Thyroid gland (tissue), 4 donors: Measurements from ENCODE around the gene APOL6.

Experiments used
- POLR2A ChIP-seq, 2 donors: fragments of 450-650 bp; IDR thresholded peaks; one replicate each; pipeline ENCODE4 v1.6.1; 2017; ENCODE audit warnings: antibody characterized with exemption in 2 of 2, mild to moderate bottlenecking in 2 of 2, moderate library complexity in 1 of 2
- TF ChIP-seq, protein P1 (sequence below), 6 experiments: fragments of 200-600 bp in 3 of 6; fragments of 450-650 bp in 3 of 6; sonication (generic) in 3 of 6; IDR thresholded peaks; one replicate each; pipeline ENCODE4 v1.5.1; 2016 to 2019; ENCODE audit warnings: antibody characterized with exemption in 6 of 6, mild to moderate bottlenecking in 2 of 6, inconsistent platforms in 1 of 6, moderate library complexity in 1 of 6

DNA sequence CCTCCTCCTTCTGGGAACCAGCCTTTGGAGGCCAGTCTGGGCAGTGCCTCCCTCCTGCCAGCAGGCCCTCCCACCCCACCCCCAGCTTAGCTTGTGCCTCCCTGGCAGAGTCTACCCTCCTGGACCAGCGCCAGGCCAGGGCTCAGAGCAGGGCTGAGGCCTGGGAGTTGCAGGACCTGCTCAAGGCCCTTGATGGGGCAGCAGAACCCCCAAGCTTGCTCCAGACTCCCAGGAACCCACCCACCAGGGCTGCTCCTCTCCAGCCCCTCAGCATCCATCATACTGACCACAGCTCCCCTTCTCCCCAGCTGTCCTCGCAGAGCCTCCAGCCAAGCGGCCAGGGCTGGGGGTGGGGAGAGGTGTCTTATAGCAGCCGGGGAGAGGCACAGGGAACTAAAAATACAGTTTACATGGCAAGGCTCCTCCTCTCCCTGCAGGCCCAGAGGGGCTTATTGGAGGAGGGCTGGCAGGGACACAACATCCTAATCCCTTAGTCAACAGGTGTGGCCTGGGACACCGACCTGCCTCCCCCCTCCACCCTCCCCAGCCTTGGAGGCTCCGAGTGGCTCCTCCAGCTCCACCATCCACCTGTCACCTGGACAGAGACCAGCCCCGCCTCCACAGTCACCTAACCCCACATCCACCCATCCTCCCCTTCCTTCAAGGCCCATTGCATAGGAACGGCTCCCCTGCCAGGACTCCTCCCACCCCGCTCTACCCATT lies 25.9 kb upstream of the APOL6 start:
- no peak for TF ChIP-seq POLR2A (IDR thresholded peaks at IDR 0.05)
- TF ChIP-seq, protein P1, sequence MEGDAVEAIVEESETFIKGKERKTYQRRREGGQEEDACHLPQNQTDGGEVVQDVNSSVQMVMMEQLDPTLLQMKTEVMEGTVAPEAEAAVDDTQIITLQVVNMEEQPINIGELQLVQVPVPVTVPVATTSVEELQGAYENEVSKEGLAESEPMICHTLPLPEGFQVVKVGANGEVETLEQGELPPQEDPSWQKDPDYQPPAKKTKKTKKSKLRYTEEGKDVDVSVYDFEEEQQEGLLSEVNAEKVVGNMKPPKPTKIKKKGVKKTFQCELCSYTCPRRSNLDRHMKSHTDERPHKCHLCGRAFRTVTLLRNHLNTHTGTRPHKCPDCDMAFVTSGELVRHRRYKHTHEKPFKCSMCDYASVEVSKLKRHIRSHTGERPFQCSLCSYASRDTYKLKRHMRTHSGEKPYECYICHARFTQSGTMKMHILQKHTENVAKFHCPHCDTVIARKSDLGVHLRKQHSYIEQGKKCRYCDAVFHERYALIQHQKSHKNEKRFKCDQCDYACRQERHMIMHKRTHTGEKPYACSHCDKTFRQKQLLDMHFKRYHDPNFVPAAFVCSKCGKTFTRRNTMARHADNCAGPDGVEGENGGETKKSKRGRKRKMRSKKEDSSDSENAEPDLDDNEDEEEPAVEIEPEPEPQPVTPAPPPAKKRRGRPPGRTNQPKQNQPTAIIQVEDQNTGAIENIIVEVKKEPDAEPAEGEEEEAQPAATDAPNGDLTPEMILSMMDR (IDR thresholded peaks at IDR 0.05) = no peak
